CD4-positive, alpha-beta memory T cell (primary cell): ENCODE data around the gene ZNF793. TPM values are rescaled to one million over a fixed set of nuclear protein-coding genes. Genes with fewer than 3 reads are reported as not detected.

Experiments used
- CTCF ChIA-PET: fragments of 350-600 bp; sonication (Branson Sonifier 250); formaldehyde crosslinking; loops from one replicate; lab custom pipeline; 2021; ENCODE audit warnings: inconsistent platforms; ENCODE audit not compliant: partially characterized antibody; lab: Charles Lee
- POLR2A ChIA-PET: fragments of 350-600 bp; sonication (Branson Sonifier 250); formaldehyde crosslinking; loops from one replicate; lab custom pipeline; 2021; ENCODE audit not compliant: partially characterized antibody; lab: Charles Lee
- DNase-seq, 5 donors: peaks; one replicate each; pipeline versions ENCODE4 v3.0.0 to v3.0.0-alpha.2; 2020 to 2022; ENCODE audit warnings: mixed read lengths in 1 of 5
- H3K27ac ChIP-seq: one replicate; pipeline ENCODE4 v1.7.0; 2013; ENCODE audit warnings: low read depth, low read length
- H3K27me3 ChIP-seq: 2 replicates; pipeline ENCODE4 v1.7.0; 2013; ENCODE audit warnings: mild to moderate bottlenecking, low read length, moderate library complexity; ENCODE audit not compliant: insufficient read depth
- H3K36me3 ChIP-seq: 2 replicates; pipeline ENCODE4 v1.7.0; 2013; ENCODE audit warnings: mild to moderate bottlenecking, low read length, moderate library complexity; ENCODE audit not compliant: insufficient read depth
- H3K4me1 ChIP-seq: 2 replicates; pipeline ENCODE4 v1.7.0; 2013; ENCODE audit warnings: mild to moderate bottlenecking, low read length, moderate library complexity; ENCODE audit not compliant: insufficient read depth
- H3K4me3 ChIP-seq, 2 donors: one replicate each; pipeline ENCODE4 v1.7.0; 2013; ENCODE audit warnings: low read length in 2 of 2, mild to moderate bottlenecking in 1 of 2
- H3K9me3 ChIP-seq, 2 donors: one replicate each; pipeline ENCODE4 v1.7.0; 2013; ENCODE audit warnings: low read length in 2 of 2, control low read depth in 1 of 2; ENCODE audit not compliant: control insufficient read depth in 1 of 2
- H3K27ac Mint-ChIP-seq, 7 donors: one replicate each; pipeline ENCODE4 v1.8.0; 2020 to 2021; ENCODE audit warnings: mixed read lengths in 7 of 7, mild to moderate bottlenecking in 6 of 7, inconsistent platforms in 3 of 7, moderate library complexity in 3 of 7
- H3K27me3 Mint-ChIP-seq, 2 donors: one replicate each; pipeline ENCODE4 v1.8.0; 2020 to 2021; ENCODE audit warnings: mixed read lengths in 2 of 2
- H3K36me3 Mint-ChIP-seq, 2 donors: one replicate each; pipeline ENCODE4 v1.8.0; 2020 to 2021; ENCODE audit warnings: mixed read lengths in 2 of 2, inconsistent platforms in 1 of 2, mild to moderate bottlenecking in 1 of 2
- H3K4me1 Mint-ChIP-seq, 4 donors: one replicate each; pipeline ENCODE4 v1.8.0; 2020 to 2021; ENCODE audit warnings: mixed read lengths in 4 of 4, mild to moderate bottlenecking in 1 of 4
- H3K4me3 Mint-ChIP-seq, 8 donors: one replicate each; pipeline ENCODE4 v1.8.0; 2020 to 2021; ENCODE audit warnings: mixed read lengths in 8 of 8, mild to moderate bottlenecking in 7 of 8, moderate library complexity in 6 of 8, inconsistent platforms in 3 of 8
- H3K9me3 Mint-ChIP-seq, 8 donors: one replicate each; pipeline ENCODE4 v1.8.0; 2020 to 2021; ENCODE audit warnings: mixed read lengths in 8 of 8, mild to moderate bottlenecking in 5 of 8, inconsistent platforms in 3 of 8, moderate library complexity in 1 of 8
- intact Hi-C: fragments of 100-400 bp; cut with micrococcal nuclease; formaldehyde crosslinking; loops from one replicate; pipeline ENCODE4 v1.15.1; 2023
- polyA plus RNA-seq, 2 donors: library from polyadenylated mRNA; unstranded; fragments of 300-500 nt; fragmentation: Illumina TruSeq; gene quantifications; one replicate each; pipeline ENCODE4 v1.2.3, GENCODE V29; 2021
- total RNA-seq, 2 experiments: library from RNA; stranded (reverse); gene quantifications; one replicate each; pipeline ENCODE4 v1.2.3, GENCODE V29; 2021

Gene ZNF793
- total and polyA plus RNA-seq, 4 experiments from 2014 or later = 1.5 to 13.8 (median 5.9) TPM

GRCh38 chr19:37564624-37565369 is 58.1 kb downstream of the ZNF793 start:
- Histone ChIP-seq H3K4me1 (no peaks in the 10 kb centered on the region), H3K36me3 (peaks cover 13% of the 10 kb centered on the region), H3K4me3 (peak overlapping the region in 1 of 2 donors; percentile 7), H3K9me3 (peaks cover 10 to 71% of the 10 kb centered on the region in 2 donors), H3K27ac (no peak overlapping the region), H3K27me3 (no peaks in the 10 kb centered on the region)
- ChIA-PET POLR2A (no interaction called here), CTCF (no interaction called here)
- H3K27me3 Mint-ChIP-seq = no peaks in the 10 kb centered on the region
- peaks cover 6 to 91% (median 58%) of the 10 kb centered on the region in 8 donors for H3K9me3 Mint-ChIP-seq
- intact Hi-C loops = no loop called here
- H3K36me3 Mint-ChIP-seq = peaks cover 66 to 73% of the 10 kb centered on the region in 2 donors
- H3K27ac Mint-ChIP-seq = no peak overlapping the region
- no peak for DNase-seq
- peaks cover 0 to 1% (median 0%) of the 10 kb centered on the region in 4 donors for H3K4me1 Mint-ChIP-seq
- H3K4me3 Mint-ChIP-seq = no peak overlapping the region

GRCh38 chr19:37565370-37565669 is 58.6 kb downstream of the ZNF793 start:
- Mint-ChIP-seq H3K4me3 (no peak overlapping the region), H3K9me3 (peaks cover 9 to 95% (median 59%) of the 10 kb centered on the region in 8 donors), H3K36me3 (peaks cover 71 to 77% of the 10 kb centered on the region in 2 donors), H3K4me1 (peaks cover 0 to 1% (median 0%) of the 10 kb centered on the region in 4 donors), H3K27ac (no peak overlapping the region), H3K27me3 (no peaks in the 10 kb centered on the region)
- CTCF ChIA-PET = no interaction called here
- DNase-seq = no peak
- no peaks in the 10 kb centered on the region for H3K4me1 ChIP-seq
- POLR2A ChIA-PET = no interaction called here
- H3K9me3 ChIP-seq = peaks cover 10 to 75% of the 10 kb centered on the region in 2 donors
- no peaks in the 10 kb centered on the region for H3K27me3 ChIP-seq
- peaks cover 13% of the 10 kb centered on the region for H3K36me3 ChIP-seq
- H3K4me3 ChIP-seq = peak overlapping the region in 1 of 2 donors; percentile 7
- no peak overlapping the region for H3K27ac ChIP-seq
- intact Hi-C loops = no loop called here

DNA sequence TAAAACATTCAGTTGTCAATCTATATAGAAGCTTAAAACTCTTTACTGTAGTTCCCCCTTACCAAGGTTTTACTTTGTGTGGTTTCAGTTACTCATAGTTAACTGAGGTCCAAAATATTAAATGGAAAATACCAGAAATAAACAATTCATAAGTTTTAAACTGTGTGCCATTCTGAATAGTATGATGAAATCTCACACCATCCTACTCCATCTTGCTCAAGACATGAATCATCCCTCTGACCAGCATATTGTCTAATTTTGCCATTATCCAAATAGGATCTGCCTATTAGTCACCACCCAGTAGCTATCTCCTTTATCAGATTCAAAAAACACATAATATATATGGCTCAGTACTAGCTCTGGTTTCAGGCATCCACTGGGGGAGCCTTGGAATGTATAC is 65.5 kb downstream of the ZNF793 start:
- H3K4me3 Mint-ChIP-seq = no peak overlapping the region
- H3K9me3 ChIP-seq = peaks cover 16 to 57% of the 10 kb centered on the region in 2 donors
- H3K36me3 Mint-ChIP-seq = peaks cover 65 to 70% of the 10 kb centered on the region in 2 donors
- ChIA-PET POLR2A (no interaction called here), CTCF (no interaction called here)
- no peaks in the 10 kb centered on the region for H3K27me3 ChIP-seq
- intact Hi-C loops = no loop called here
- H3K4me1 Mint-ChIP-seq = peaks cover 0 to 1% (median 0%) of the 10 kb centered on the region in 4 donors
- DNase-seq = no peak
- no peak overlapping the region for H3K27ac Mint-ChIP-seq
- H3K4me3 ChIP-seq = no peak overlapping the region
- H3K27me3 Mint-ChIP-seq = no peaks in the 10 kb centered on the region
- no peak overlapping the region for H3K27ac ChIP-seq
- no peaks in the 10 kb centered on the region for H3K4me1 ChIP-seq
- H3K36me3 ChIP-seq = peaks cover 4% of the 10 kb centered on the region
- peaks cover 0 to 48% (median 32%) of the 10 kb centered on the region in 8 donors for H3K9me3 Mint-ChIP-seq

DNA sequence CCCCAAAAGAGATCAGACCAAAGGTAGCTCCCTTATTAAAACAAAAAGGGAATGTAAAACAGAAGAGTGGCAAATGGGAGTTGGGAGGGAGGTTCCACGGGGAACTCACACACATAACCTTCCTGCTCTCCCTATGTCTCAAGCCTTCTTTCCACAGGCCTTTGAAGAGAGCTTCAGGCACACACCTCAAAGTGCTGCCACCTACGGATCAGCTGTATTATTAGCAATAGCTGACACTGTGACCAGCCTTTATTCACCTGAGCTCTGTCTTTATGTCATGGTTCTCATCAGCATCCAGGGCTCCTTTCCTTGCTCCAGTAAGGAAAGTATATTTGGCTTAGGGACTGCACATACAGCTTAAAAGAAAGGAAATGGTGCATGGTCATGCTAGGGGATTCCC is 76.6 kb downstream of the ZNF793 start:
- Mint-ChIP-seq H3K9me3 (peaks cover 1 to 68% (median 39%) of the 10 kb centered on the region in 8 donors), H3K4me3 (no peak overlapping the region), H3K4me1 (peaks cover 0 to 6% (median 0%) of the 10 kb centered on the region in 4 donors), H3K27ac (no peak overlapping the region), H3K27me3 (no peaks in the 10 kb centered on the region), H3K36me3 (peaks cover 34 to 64% of the 10 kb centered on the region in 2 donors)
- Histone ChIP-seq H3K27me3 (no peaks in the 10 kb centered on the region), H3K36me3 (peaks cover 42% of the 10 kb centered on the region), H3K4me3 (no peak overlapping the region), H3K27ac (no peak overlapping the region), H3K4me1 (no peaks in the 10 kb centered on the region), H3K9me3 (peaks cover 0 to 64% of the 10 kb centered on the region in 2 donors)
- ChIA-PET CTCF (no interaction called here), POLR2A (no interaction called here)
- DNase-seq = no peak
- intact Hi-C loops = no loop called here

Other genes starting within 250 kb of the ZNF793 start
- 10 to 100 TPM; 12.7 to 13.3 TPM for gene ZNF527, start 135.8 kb upstream of the ZNF793 start, total RNA-seq
- gene ZNF527, start 135.8 kb upstream of the ZNF793 start, polyA plus RNA-seq = 1 to 10 TPM; 5.2 to 8.8 TPM
- gene ZNF569, start 39.5 kb upstream of the ZNF793 start, total RNA-seq = 10 to 100 TPM; 13.5 to 14.9 TPM
- gene ZNF569, start 39.5 kb upstream of the ZNF793 start, polyA plus RNA-seq = 1 to 10 TPM; 2.3 to 5.2 TPM
- 10 to 100 TPM; 10.1 to 11.4 TPM for gene ZNF570, start 37.6 kb upstream of the ZNF793 start, total RNA-seq
- 1 to 10 TPM; 2.1 to 6.0 TPM for gene ZNF570, start 37.6 kb upstream of the ZNF793 start, polyA plus RNA-seq
- gene ZNF571, start 87.9 kb downstream of the ZNF793 start, total RNA-seq = 10 to 100 TPM; 10.1 to 14.2 TPM
- gene ZNF571, start 87.9 kb downstream of the ZNF793 start, polyA plus RNA-seq = 1 to 10 TPM; 5.8 to 9.3 TPM
- gene ZNF540, start 87.9 kb downstream of the ZNF793 start, total RNA-seq = 10 to 100 TPM; 24.2 to 24.5 TPM
- 1 to 10 TPM; 4.8 TPM for gene ZNF540, start 87.9 kb downstream of the ZNF793 start, polyA plus RNA-seq
- 10 to 100 TPM; 21.8 to 24.4 TPM for gene ZFP30, start 148.5 kb downstream of the ZNF793 start, total RNA-seq
- gene ZFP30, start 148.5 kb downstream of the ZNF793 start, polyA plus RNA-seq = 1 to 10 TPM; 1.4 to 2.7 TPM
- 10 to 100 TPM; 11.8 to 13.0 TPM for gene ZNF607, start 212.8 kb downstream of the ZNF793 start, total RNA-seq
- 1 to 10 TPM; 5.4 to 7.6 TPM for gene ZNF607, start 212.8 kb downstream of the ZNF793 start, polyA plus RNA-seq